Vagina (tissue), 2 donors: ENCODE results near the gene GEMIN7.

Source experiments
- CTCF ChIP-seq, 3 experiments: fragments of 450-650 bp in 2 of 3; fragments of 200-600 bp in 1 of 3; sonication (generic) in 1 of 3; IDR thresholded peaks; one replicate each; pipeline ENCODE4 v1.5.1; 2017 to 2019; ENCODE audit warnings: antibody characterized with exemption in 3 of 3, mild to moderate bottlenecking in 2 of 3, moderate library complexity in 2 of 3
- POLR2A ChIP-seq, 2 donors: fragments of 450-650 bp; IDR thresholded peaks; one replicate each; pipeline ENCODE4 v1.6.1; 2017; ENCODE audit warnings: antibody characterized with exemption in 2 of 2, mild to moderate bottlenecking in 2 of 2, moderate library complexity in 2 of 2
- POLR2AphosphoS5 ChIP-seq, 2 donors: sonication (generic); formaldehyde crosslinking; IDR thresholded peaks; one replicate each; pipeline ENCODE4 v1.9.0; 2017; ENCODE audit warnings: antibody characterized with exemption in 2 of 2, mild to moderate bottlenecking in 2 of 2, low read depth in 1 of 2; ENCODE audit not compliant: insufficient read depth in 1 of 2

DNA sequence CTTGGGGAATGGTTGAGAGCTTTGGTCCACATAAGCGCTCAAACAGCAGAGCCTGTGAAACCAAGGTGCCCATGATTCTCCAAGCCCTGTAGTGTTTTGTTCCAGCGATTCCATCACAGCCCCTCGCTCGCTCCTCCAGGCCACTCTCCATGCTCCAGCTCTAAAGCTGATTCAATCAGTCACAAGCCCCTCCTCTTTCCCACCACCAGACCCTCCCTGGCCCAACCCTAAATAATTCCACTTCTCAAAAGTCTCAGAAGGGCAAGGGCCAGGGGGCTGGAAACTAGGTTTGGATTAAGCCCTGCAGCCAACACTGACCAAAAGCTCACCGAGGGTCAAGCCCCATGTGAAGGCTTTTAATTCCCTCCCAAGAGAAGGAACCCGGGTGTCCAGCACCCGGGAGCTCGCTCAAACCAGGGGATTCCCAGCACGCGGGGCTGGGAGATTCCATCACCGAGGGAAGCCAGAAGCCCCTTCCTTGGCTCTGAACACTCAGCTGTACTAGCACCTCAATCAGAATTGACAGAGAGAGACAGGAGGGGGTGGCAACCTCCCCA, 4.2 kb upstream of the GEMIN7 start:
- no peak for TF ChIP-seq POLR2A (IDR thresholded peaks at IDR 0.05)
- no peak for TF ChIP-seq CTCF (IDR thresholded peaks at IDR 0.05)
- no peak for TF ChIP-seq POLR2AphosphoS5 (IDR thresholded peaks at IDR 0.05; ENCODE audit: insufficient read depth in 1 of 2, low read depth in 1 of 2)
